ENCODE data around the gene CCT6B.

GRCh38 chr17:35006345-35006744, 45.1 kb upstream of the CCT6B start:
- TF ChIP-seq GABPA (IDR thresholded peaks at IDR 0.05; ENCODE audit: low read depth), result no peak
- TF ChIP-seq CTCF (IDR thresholded peaks at IDR 0.05; ENCODE audit: insufficient read depth, low read length), result no peak
- 0 out of 2 replicates have a peak, but pooled peaks have one; percentile 12 for TF ChIP-seq POLR2AphosphoS5 (IDR thresholded peaks at IDR 0.05; ENCODE audit: low read depth)
